ENCODE data around the gene ABCA4.
"Not testable (repeated sequence)": the region's sequence is repeated elsewhere in the genome, so short reads cannot be mapped to it uniquely, and the experiment has no call there.

ABCA4 gene

GRCh38 chr1:94154989-94155388, 34.0 kb upstream of the ABCA4 start:
- TF ChIP-seq, protein P1, sequence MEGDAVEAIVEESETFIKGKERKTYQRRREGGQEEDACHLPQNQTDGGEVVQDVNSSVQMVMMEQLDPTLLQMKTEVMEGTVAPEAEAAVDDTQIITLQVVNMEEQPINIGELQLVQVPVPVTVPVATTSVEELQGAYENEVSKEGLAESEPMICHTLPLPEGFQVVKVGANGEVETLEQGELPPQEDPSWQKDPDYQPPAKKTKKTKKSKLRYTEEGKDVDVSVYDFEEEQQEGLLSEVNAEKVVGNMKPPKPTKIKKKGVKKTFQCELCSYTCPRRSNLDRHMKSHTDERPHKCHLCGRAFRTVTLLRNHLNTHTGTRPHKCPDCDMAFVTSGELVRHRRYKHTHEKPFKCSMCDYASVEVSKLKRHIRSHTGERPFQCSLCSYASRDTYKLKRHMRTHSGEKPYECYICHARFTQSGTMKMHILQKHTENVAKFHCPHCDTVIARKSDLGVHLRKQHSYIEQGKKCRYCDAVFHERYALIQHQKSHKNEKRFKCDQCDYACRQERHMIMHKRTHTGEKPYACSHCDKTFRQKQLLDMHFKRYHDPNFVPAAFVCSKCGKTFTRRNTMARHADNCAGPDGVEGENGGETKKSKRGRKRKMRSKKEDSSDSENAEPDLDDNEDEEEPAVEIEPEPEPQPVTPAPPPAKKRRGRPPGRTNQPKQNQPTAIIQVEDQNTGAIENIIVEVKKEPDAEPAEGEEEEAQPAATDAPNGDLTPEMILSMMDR (IDR thresholded peaks at IDR 0.05; ENCODE audit: borderline replicate concordance, control extremely low read depth, extremely low read depth, insufficient read depth, missing control alignments) = no peak
- in situ Hi-C loops (cut with MboI; ENCODE audit: low sequenced_read_pairs, unreplicated experiment) = no loop called here
- no peak for DNase-seq (ENCODE audit: low spot score)

- no peak for DNase-seq (ENCODE audit: low spot score)
- in situ Hi-C loops (cut with MboI; ENCODE audit: low sequenced_read_pairs, unreplicated experiment) = no loop called here
- TF ChIP-seq, protein P1 (IDR thresholded peaks at IDR 0.05; ENCODE audit: borderline replicate concordance, control extremely low read depth, extremely low read depth, insufficient read depth, missing control alignments) = no peak
These were observed 32.2 kb upstream of the ABCA4 start for GRCh38 chr1:94153133-94153532.

DNA sequence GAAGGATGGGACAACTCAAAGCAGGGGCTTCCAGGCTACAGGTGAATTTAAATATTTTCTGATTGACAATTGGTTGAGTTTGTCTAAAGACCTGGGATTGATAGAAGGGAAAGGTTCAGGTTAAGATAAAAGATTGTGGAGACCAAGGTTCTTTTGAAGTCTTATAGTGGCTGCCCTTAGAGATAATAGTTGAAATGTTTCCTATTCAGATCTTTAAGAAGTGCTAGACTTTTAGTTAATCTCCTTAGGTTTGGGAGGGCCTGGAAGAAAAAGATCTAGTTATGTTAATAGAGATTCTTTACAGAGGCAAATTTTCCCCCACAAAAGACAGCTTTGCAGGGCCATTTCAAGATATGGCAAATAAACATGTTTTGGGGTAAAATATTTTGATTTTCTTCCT, 28.2 kb upstream of the ABCA4 start:
- DNase-seq (ENCODE audit: low spot score); in situ Hi-C loops (cut with MboI; ENCODE audit: low sequenced_read_pairs, unreplicated experiment): not testable (repeated sequence)

GRCh38 chr1:94146273-94146672, 25.3 kb upstream of the ABCA4 start:
- in situ Hi-C loops (cut with MboI; ENCODE audit: low sequenced_read_pairs, unreplicated experiment) = no loop called here
- TF ChIP-seq, protein P1 (IDR thresholded peaks at IDR 0.05; ENCODE audit: borderline replicate concordance, control extremely low read depth, extremely low read depth, insufficient read depth, missing control alignments) = no peak
- no peak for DNase-seq (ENCODE audit: low spot score)

- DNase-seq (ENCODE audit: low spot score) = no peak
- in situ Hi-C loops (cut with MboI; ENCODE audit: low sequenced_read_pairs, unreplicated experiment) = no loop called here
- TF ChIP-seq, protein P1 (IDR thresholded peaks at IDR 0.05; ENCODE audit: borderline replicate concordance, control extremely low read depth, extremely low read depth, insufficient read depth, missing control alignments) = no peak
These were observed 23.9 kb upstream of the ABCA4 start for GRCh38 chr1:94144836-94145235.

DNA sequence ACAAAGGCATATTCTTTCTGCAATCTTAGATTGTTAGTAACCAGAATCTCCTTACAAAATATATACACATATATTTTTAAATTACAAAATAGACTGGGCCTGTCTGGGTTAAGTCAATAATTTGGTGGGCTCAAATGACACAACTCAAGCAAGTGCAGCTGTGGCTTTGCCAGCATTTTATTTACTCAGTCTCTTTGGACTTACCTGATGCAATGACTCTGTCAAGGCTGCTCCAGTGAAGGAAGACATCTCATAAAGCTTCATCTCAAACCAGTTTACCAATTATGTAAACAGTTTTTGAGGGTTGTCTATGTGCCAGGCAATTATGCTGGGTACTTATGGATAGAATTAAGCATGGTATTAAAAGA, 22.8 kb upstream of the ABCA4 start:
- TF ChIP-seq, protein P1 (IDR thresholded peaks at IDR 0.05; ENCODE audit: borderline replicate concordance, control extremely low read depth, extremely low read depth, insufficient read depth, missing control alignments) = no peak
- in situ Hi-C loops (cut with MboI; ENCODE audit: low sequenced_read_pairs, unreplicated experiment) = no loop called here
- no peak for DNase-seq (ENCODE audit: low spot score)

DNA sequence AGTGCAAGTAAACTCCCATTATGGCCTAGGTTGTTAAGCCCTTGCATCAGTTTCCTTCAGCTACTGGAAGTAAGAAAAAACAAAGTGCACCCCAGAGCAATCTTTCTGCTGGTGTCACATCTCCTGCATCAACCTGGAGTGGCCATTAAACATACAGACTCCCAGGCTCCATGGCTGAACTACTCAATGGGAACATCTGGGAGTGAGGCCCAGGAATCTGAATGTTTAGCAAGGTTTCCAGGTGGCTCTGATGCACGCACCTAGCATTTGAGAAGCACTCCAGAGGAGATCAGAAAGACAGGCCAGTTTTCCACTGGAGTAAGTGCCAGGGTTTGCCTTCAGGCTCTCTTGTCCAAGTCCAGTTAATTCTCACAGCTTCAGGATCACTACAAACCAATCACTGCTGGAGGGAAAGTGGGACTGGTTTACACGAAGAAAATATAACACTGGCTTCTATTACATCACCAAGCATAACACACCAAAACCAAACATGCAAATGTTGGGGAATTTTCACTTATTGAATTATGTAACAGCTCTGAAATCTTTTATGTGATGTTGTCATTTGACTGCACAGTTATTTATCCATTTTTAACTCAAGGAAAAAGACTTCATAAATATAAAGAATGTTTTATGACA, 22.3 kb upstream of the ABCA4 start:
- in situ Hi-C loops (cut with MboI; ENCODE audit: low sequenced_read_pairs, unreplicated experiment) = no loop called here
- TF ChIP-seq, protein P1 (IDR thresholded peaks at IDR 0.05; ENCODE audit: borderline replicate concordance, control extremely low read depth, extremely low read depth, insufficient read depth, missing control alignments) = no peak
- no peak for DNase-seq (ENCODE audit: low spot score)

Data from GM13976 (cell line).